ENCODE results near the gene CMPK2. TPM values are rescaled to one million over a fixed set of nuclear protein-coding genes. Genes with fewer than 3 reads are reported as not detected.

Gene CMPK2
- total and polyA plus RNA-seq, 4 donors, result 2.9 to 41.7 (median 4.2) TPM

DNA sequence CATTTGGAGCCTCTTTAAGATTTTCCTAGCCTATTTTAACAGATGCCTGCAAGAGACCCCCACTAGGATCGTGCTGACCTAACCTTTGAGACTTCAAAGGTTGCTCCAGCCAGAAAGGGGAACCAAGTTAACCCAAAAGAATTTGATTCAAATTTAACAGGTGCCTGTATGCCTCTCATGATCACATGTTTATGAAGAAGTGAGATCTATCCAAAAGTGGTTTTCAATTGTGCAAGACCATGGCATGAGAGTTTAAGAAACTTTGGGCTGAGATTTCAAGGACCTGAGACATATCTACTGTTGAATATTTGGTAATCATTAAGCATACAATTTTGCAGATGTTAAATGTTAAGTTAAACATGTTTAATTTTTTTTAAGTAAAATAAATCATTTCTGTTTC is 10.6 kb upstream of the CMPK2 start:
- Histone ChIP-seq H3K27me3 (ENCODE audit: control insufficient read depth in 4 of 4, insufficient read depth in 4 of 4, low read length in 3 of 4) (no peaks in the 10 kb centered on the region), H3K9ac (ENCODE audit: low read depth in 1 of 2, low read length in 2 of 2) (no peak overlapping the region), H3K4me3 (ENCODE audit: low read depth in 1 of 3, low read length in 3 of 3) (no peak overlapping the region), H3K27ac (ENCODE audit: low read depth in 1 of 2, low read length in 2 of 2) (no peak overlapping the region), H3K9me3 (ENCODE audit: control insufficient read depth in 4 of 4, low read length in 3 of 4) (peaks cover 0 to 2% (median 0%) of the 10 kb centered on the region in 4 donors), H3K36me3 (ENCODE audit: control insufficient read depth in 4 of 4, insufficient read depth in 3 of 4, low read depth in 1 of 4, low read length in 3 of 4) (no peaks in the 10 kb centered on the region), H3K4me1 (ENCODE audit: control insufficient read depth in 4 of 4, insufficient read depth in 4 of 4, low read length in 3 of 4) (peaks cover 0 to 15% (median 10%) of the 10 kb centered on the region in 4 donors)
- WGBS, result 48% methylated on average over 1 of the region's 1 CpG
- no peak for DNase-seq (ENCODE audit: low spot score)
- TF ChIP-seq TAF1 (conservative IDR thresholded peaks at IDR 0.05) (no peak), ATF3 (IDR thresholded peaks at IDR 0.05) (no peak), RXRA (IDR thresholded peaks at IDR 0.05) (no peak), CTCF (IDR thresholded peaks at IDR 0.05; ENCODE audit: low read depth, low read length, missing input control) (no peak), REST (IDR thresholded peaks at IDR 0.05) (no peak), SP1 (IDR thresholded peaks at IDR 0.05) (no peak), RAD21 (IDR thresholded peaks at IDR 0.05) (no peak), EGR1 (IDR thresholded peaks at IDR 0.05; ENCODE audit: low read depth in 2 of 2) (no peak), FOXA2 (IDR thresholded peaks at IDR 0.05) (no peak), GABPA (IDR thresholded peaks at IDR 0.05 in 1 of 2, conservative IDR thresholded peaks at IDR 0.05 in 1 of 2) (no peak), JUND (IDR thresholded peaks at IDR 0.05) (no peak), MAX (IDR thresholded peaks at IDR 0.05) (no peak), YY1 (IDR thresholded peaks at IDR 0.05) (no peak), HNF4G (IDR thresholded peaks at IDR 0.05) (no peak), HNF4A (conservative IDR thresholded peaks at IDR 0.05) (no peak), NR2F2 (IDR thresholded peaks at IDR 0.05) (no peak), FOXA1 (IDR thresholded peaks at IDR 0.05) (no peak)
- TF ChIP-seq, protein P1, sequence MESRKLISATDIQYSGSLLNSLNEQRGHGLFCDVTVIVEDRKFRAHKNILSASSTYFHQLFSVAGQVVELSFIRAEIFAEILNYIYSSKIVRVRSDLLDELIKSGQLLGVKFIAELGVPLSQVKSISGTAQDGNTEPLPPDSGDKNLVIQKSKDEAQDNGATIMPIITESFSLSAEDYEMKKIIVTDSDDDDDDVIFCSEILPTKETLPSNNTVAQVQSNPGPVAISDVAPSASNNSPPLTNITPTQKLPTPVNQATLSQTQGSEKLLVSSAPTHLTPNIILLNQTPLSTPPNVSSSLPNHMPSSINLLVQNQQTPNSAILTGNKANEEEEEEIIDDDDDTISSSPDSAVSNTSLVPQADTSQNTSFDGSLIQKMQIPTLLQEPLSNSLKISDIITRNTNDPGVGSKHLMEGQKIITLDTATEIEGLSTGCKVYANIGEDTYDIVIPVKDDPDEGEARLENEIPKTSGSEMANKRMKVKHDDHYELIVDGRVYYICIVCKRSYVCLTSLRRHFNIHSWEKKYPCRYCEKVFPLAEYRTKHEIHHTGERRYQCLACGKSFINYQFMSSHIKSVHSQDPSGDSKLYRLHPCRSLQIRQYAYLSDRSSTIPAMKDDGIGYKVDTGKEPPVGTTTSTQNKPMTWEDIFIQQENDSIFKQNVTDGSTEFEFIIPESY (IDR thresholded peaks at IDR 0.05), result no peak

Data from liver (tissue), 9 donors.